Endothelial cell of umbilical vein (primary cell): ENCODE data around the gene SNX4. TPM values are rescaled to one million over a fixed set of nuclear protein-coding genes. Genes with fewer than 3 reads are reported as not detected.

ENCODE experiments used
- BruUV-seq: library from RNA; stranded (reverse); fragments of 400-500 nt; replicated peaks from 2 replicates; lab custom pipeline; 2021; lab: Mats Ljungman, UMichigan
- CTCF ChIA-PET: fragments of 300-600, 350-600 bp; sonication (Branson Sonifier 250); formaldehyde crosslinking; loops from one replicate; lab custom pipeline; 2021; ENCODE audit warnings: antibody characterized with exemption, inconsistent platforms; lab: Charles Lee
- POLR2A ChIA-PET: fragments of 300-600, 350-600 bp; sonication (Branson Sonifier 250); formaldehyde crosslinking; loops from one replicate; lab custom pipeline; 2021; ENCODE audit warnings: antibody characterized with exemption, inconsistent platforms; lab: Charles Lee
- DNase-seq: peaks from one replicate; pipeline ENCODE4 v3.0.0-alpha.2; 2011; ENCODE audit warnings: low read depth, low spot score
- FAIRE-seq: peaks from 2 replicates; lab custom pipeline; 2011; peaks lifted over from hg19 to GRCh38; lab: Jason Lieb, UNC
- H2AFZ ChIP-seq: 2 replicates; pipeline ENCODE4 v1.6.0; 2012; ENCODE audit warnings: low read depth, low read length, control low read depth, inconsistent platforms
- H3K27ac ChIP-seq: 2 replicates; pipeline ENCODE4 v1.5.1; 2011; ENCODE audit warnings: low read depth, mild to moderate bottlenecking, control low read depth, low read length, moderate library complexity; ENCODE audit not compliant: insufficient read depth
- H3K27me3 ChIP-seq, 2 experiments: 2 replicates each; pipeline versions ENCODE4 v1.6.0 to v1.6.1; 2011; ENCODE audit warnings: low read length in 2 of 2, mixed read lengths in 1 of 2; ENCODE audit not compliant: control insufficient read depth in 2 of 2, insufficient read depth in 2 of 2
- H3K36me3 ChIP-seq, 2 experiments: 2 replicates in 1 of 2; 3 replicates in 1 of 2; pipeline ENCODE4 v1.5.1; 2011; ENCODE audit warnings: low read length in 2 of 2, mild to moderate bottlenecking in 1 of 2, moderate library complexity in 1 of 2; ENCODE audit not compliant: control insufficient read depth in 2 of 2, insufficient read depth in 2 of 2; ENCODE audit errors: extremely low read depth in 1 of 2
- H3K4me1 ChIP-seq: 3 replicates; pipeline ENCODE4 v1.5.1; 2011; ENCODE audit warnings: mild to moderate bottlenecking, low read length; ENCODE audit not compliant: control insufficient read depth, insufficient read depth; ENCODE audit errors: extremely low read depth
- H3K4me2 ChIP-seq: 2 replicates; pipeline ENCODE4 v1.6.1; 2011; ENCODE audit warnings: low read length, control low read depth, mixed read lengths; ENCODE audit not compliant: insufficient read depth
- H3K4me3 ChIP-seq, 3 experiments: fragments of 200-600 bp in 1 of 3; sonication (generic), shearing (Covaris generic) in 1 of 3; replicated peaks in 1 of 3; 2 replicates each; pipeline ENCODE4 v1.5.1; 2011 to 2016; ENCODE audit warnings: control low read depth in 3 of 3, low read length in 3 of 3, mild to moderate bottlenecking in 2 of 3, inconsistent platforms in 1 of 3, low read depth in 1 of 3, moderate library complexity in 1 of 3; ENCODE audit not compliant: insufficient read depth in 1 of 3
- H3K79me2 ChIP-seq: 2 replicates; pipeline ENCODE4 v1.6.0; 2012; ENCODE audit warnings: low read length, inconsistent platforms; ENCODE audit not compliant: control insufficient read depth, insufficient read depth
- H3K9ac ChIP-seq: replicated peaks from 2 replicates; pipeline ENCODE3; 2011; ENCODE audit warnings: low read length, control low read depth; ENCODE audit not compliant: insufficient read depth; ENCODE audit errors: extremely low read depth
- H3K9me1 ChIP-seq: replicated peaks from 3 replicates; pipeline ENCODE4 v1.6.0; 2011; ENCODE audit warnings: mild to moderate bottlenecking, low read length; ENCODE audit not compliant: control insufficient read depth, insufficient read depth; ENCODE audit errors: extremely low read depth
- H3K9me3 ChIP-seq: replicated peaks from 2 replicates; pipeline ENCODE4 v1.5.1; 2012; ENCODE audit warnings: low read length, inconsistent platforms; ENCODE audit not compliant: control insufficient read depth, insufficient read depth
- H4K20me1 ChIP-seq: replicated peaks from 2 replicates; pipeline ENCODE3; 2011; ENCODE audit warnings: mild to moderate bottlenecking, low read length; ENCODE audit not compliant: control insufficient read depth, insufficient read depth; ENCODE audit errors: extremely low read depth
- EZH2 ChIP-seq: IDR thresholded peaks from 2 replicates; pipeline ENCODE4 v1.6.1; 2012; ENCODE audit warnings: borderline replicate concordance, low read depth, mild to moderate bottlenecking, moderate library complexity, low read length, inconsistent platforms; ENCODE audit not compliant: severe bottlenecking
- FOS ChIP-seq: IDR thresholded peaks from 2 replicates; pipeline ENCODE4 v1.6.1; 2011; ENCODE audit warnings: mild to moderate bottlenecking, low read length, moderate library complexity, borderline replicate concordance; ENCODE audit not compliant: insufficient read depth
- GATA2 ChIP-seq: IDR thresholded peaks from 2 replicates; pipeline ENCODE4 v1.7.0; 2011; ENCODE audit warnings: low read depth, mild to moderate bottlenecking, moderate library complexity, mixed read lengths, low read length; ENCODE audit not compliant: insufficient read length, insufficient read depth
- JUN ChIP-seq: IDR thresholded peaks from 2 replicates; pipeline ENCODE4 v1.6.1; 2011; ENCODE audit warnings: borderline replicate concordance, low read depth; ENCODE audit not compliant: insufficient read length, insufficient read depth
- MYC ChIP-seq: IDR thresholded peaks from one replicate; pipeline ENCODE4 v1.6.1; 2011; ENCODE audit warnings: mild to moderate bottlenecking, low read depth, low read length
- POLR2A ChIP-seq: IDR thresholded peaks from 2 replicates; pipeline ENCODE4 v1.6.1; 2012; ENCODE audit warnings: low read depth, mild to moderate bottlenecking, control low read depth, low read length
- POLR2AphosphoS5 ChIP-seq: IDR thresholded peaks from 2 replicates; pipeline ENCODE4 v1.6.1; 2012; ENCODE audit warnings: low read depth, mild to moderate bottlenecking, control low read depth, low read length, moderate library complexity; ENCODE audit not compliant: insufficient read depth
- dilution Hi-C: fragments of 300-500 bp; cut with MboI; formaldehyde crosslinking; loops from one replicate; pipeline ENCODE4 v1.15.0; 2019; ENCODE audit warnings: low sequenced_read_pairs; ENCODE audit not compliant: extremely low pct_ligation_motif_present
- intact Hi-C: fragments of 100-400 bp; cut with micrococcal nuclease; formaldehyde crosslinking; loops from one replicate; pipeline ENCODE4 v1.10.0; 2022
- polyA plus RNA-seq, 4 experiments: library from polyadenylated mRNA; depleted of rRNA in 3 of 4; stranded (reverse) in 3 of 4; unstranded in 1 of 4; fragments of >200 nt; gene quantifications; 2 replicates each; pipeline versions ENCODE4 v1.2.1 to v1.2.3, GENCODE V29; 2011 to 2012; ENCODE audit warnings: missing spikeins in 1 of 4
- total RNA-seq: library from RNA; stranded (reverse); gene quantifications from 2 replicates; pipeline ENCODE4 v1.2.3, GENCODE V29; 2021
- TF ChIP-seq, protein P1 (sequence below): IDR thresholded peaks from 2 replicates; pipeline ENCODE4 v1.6.1; 2011; ENCODE audit not compliant: insufficient read depth, insufficient read length
- TF ChIP-seq, protein P2 (sequence below), 2 donors: IDR thresholded peaks; 1 replicate in 1 of 2; 2 replicates in 1 of 2; pipeline ENCODE4 v1.5.1; 2011; ENCODE audit warnings: low read length in 2 of 2, mild to moderate bottlenecking in 2 of 2, moderate library complexity in 2 of 2, control low read depth in 1 of 2, inconsistent platforms in 1 of 2, low read depth in 1 of 2; ENCODE audit not compliant: insufficient read depth in 1 of 2; ENCODE audit errors: extremely low read depth in 1 of 2

The SNX4 gene
- total and polyA plus RNA-seq, 2 donors (not counting 3 experiments of a cell fraction or from before 2014, with no cell fraction given), result 7.5 to 39.2 TPM

DNA sequence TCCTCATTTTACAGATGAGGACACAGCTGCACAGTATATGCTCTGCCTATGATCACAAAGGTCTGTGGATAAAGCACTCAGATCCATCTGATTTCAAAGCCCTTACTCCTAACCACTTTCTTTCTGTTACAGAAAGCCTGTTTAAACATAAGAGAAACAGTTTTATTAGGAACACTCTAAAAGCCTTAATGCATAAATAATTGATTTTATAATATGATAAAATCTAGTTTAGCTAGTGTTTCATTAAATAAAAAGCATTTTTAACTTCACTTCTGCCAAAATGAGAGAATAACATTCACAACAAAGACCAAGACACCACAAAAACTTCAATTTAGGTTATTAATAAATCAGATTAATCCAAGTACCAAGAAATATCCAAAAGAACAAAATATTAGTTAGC is 21.4 kb downstream of the SNX4 start:
- Histone ChIP-seq H3K27ac (no peak overlapping the region), H3K9me1 (no peaks in the 10 kb centered on the region), H3K79me2 (no peaks in the 10 kb centered on the region), H3K9me3 (no peaks in the 10 kb centered on the region), H3K36me3 (peaks cover 0 to 14% of the 10 kb centered on the region in 2 experiments), H4K20me1 (no peaks in the 10 kb centered on the region), H3K27me3 (no peaks in the 10 kb centered on the region), H2AFZ (no peak overlapping the region), H3K9ac (no peak overlapping the region), H3K4me3 (no peak overlapping the region), H3K4me1 (no peaks in the 10 kb centered on the region), H3K4me2 (no peak overlapping the region)
- no peak for DNase-seq
- intact Hi-C loops (loop anchor here (10.0 kb wide), 1 partner anchor 86 kb away; no protein-coding TSS in a partner anchor), dilution Hi-C loops (no loop called here)
- TF ChIP-seq POLR2A, result no peak
- no peak for TF ChIP-seq POLR2AphosphoS5
- CTCF ChIA-PET, result interaction anchor here (1.2 kb wide), 1 partner anchor 87 kb away, joined by 3 read pairs; no protein-coding TSS in a partner anchor
- POLR2A ChIA-PET, result no interaction called here
- no peak for FAIRE-seq
- no TSS peak for BruUV-seq

DNA sequence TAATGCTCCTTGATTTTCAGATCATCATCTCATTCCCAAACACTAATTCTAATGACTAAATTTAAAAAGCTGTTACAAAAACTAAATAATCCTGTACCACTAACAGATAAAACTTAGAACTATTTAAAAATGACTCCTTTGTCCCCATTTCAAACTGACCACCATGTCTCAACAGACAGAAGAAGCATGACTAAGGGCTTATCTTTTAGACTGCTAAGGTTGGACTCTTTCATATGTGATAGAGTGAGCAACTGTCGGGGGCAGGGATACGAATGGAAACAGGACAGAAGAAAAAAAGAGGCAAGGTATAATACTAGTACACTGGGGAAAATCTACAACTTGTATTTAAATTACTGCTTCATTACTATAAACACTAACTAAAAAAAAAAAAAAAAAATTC is 23.3 kb downstream of the SNX4 start:
- H3K36me3 ChIP-seq, result peaks cover 4 to 14% of the 10 kb centered on the region in 2 experiments
- FAIRE-seq, result no peak
- no peak overlapping the region for H2AFZ ChIP-seq
- H3K9me1 ChIP-seq, result no peaks in the 10 kb centered on the region
- no peaks in the 10 kb centered on the region for H3K4me1 ChIP-seq
- H3K4me3 ChIP-seq, result no peak overlapping the region
- TF ChIP-seq, protein P1, sequence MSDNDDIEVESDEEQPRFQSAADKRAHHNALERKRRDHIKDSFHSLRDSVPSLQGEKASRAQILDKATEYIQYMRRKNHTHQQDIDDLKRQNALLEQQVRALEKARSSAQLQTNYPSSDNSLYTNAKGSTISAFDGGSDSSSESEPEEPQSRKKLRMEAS, result no peak
- TF ChIP-seq FOS (no peak), MYC (no peak), EZH2 (no peak), POLR2AphosphoS5 (no peak), GATA2 (no peak), POLR2A (no peak), JUN (no peak)
- TF ChIP-seq, protein P2, sequence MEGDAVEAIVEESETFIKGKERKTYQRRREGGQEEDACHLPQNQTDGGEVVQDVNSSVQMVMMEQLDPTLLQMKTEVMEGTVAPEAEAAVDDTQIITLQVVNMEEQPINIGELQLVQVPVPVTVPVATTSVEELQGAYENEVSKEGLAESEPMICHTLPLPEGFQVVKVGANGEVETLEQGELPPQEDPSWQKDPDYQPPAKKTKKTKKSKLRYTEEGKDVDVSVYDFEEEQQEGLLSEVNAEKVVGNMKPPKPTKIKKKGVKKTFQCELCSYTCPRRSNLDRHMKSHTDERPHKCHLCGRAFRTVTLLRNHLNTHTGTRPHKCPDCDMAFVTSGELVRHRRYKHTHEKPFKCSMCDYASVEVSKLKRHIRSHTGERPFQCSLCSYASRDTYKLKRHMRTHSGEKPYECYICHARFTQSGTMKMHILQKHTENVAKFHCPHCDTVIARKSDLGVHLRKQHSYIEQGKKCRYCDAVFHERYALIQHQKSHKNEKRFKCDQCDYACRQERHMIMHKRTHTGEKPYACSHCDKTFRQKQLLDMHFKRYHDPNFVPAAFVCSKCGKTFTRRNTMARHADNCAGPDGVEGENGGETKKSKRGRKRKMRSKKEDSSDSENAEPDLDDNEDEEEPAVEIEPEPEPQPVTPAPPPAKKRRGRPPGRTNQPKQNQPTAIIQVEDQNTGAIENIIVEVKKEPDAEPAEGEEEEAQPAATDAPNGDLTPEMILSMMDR (IDR thresholded peaks at IDR 0.05; ENCODE audit: extremely low read depth in 1 of 2, insufficient read depth in 1 of 2, low read depth in 1 of 2, low read length in 2 of 2), result no peak
- no peaks in the 10 kb centered on the region for H4K20me1 ChIP-seq
- H3K27ac ChIP-seq, result no peak overlapping the region
- no TSS peak for BruUV-seq
- CTCF ChIA-PET, result no interaction called here
- H3K9me3 ChIP-seq, result no peaks in the 10 kb centered on the region
- no peaks in the 10 kb centered on the region for H3K79me2 ChIP-seq
- no peak overlapping the region for H3K9ac ChIP-seq
- dilution Hi-C loops (no loop called here), intact Hi-C loops (loop anchor here (10.0 kb wide), 1 partner anchor 88 kb away; no protein-coding TSS in a partner anchor)
- no peak for DNase-seq
- no peak overlapping the region for H3K4me2 ChIP-seq
- no peaks in the 10 kb centered on the region for H3K27me3 ChIP-seq
- POLR2A ChIA-PET, result no interaction called here
